ENCODE data around the gene ERP29.
"Not testable (repeated sequence)": the region's sequence is repeated elsewhere in the genome, so short reads cannot be mapped to it uniquely, and the experiment has no call there.

ERP29 gene

GRCh38 chr12:112025808-112026375, 12.7 kb downstream of the ERP29 start:
- TF ChIP-seq ZFX (IDR thresholded peaks at IDR 0.05) (no peak), CTCF (conservative IDR thresholded peaks at IDR 0.05) (no peak)
- H3K27ac ChIP-seq, result no peak overlapping the region

- TF ChIP-seq ZFX (IDR thresholded peaks at IDR 0.05) (no peak), CTCF (conservative IDR thresholded peaks at IDR 0.05) (no peak)
- no peak overlapping the region for H3K27ac ChIP-seq
These were observed 16.1 kb downstream of the ERP29 start for GRCh38 chr12:112029301-112029700.

- TF ChIP-seq ZFX (IDR thresholded peaks at IDR 0.05) (no peak), CTCF (conservative IDR thresholded peaks at IDR 0.05) (no peak)
- no peak overlapping the region for H3K27ac ChIP-seq
These were observed 18.2 kb downstream of the ERP29 start for GRCh38 chr12:112031472-112031871.

- H3K27ac ChIP-seq, result no peak overlapping the region
These were observed 19.1 kb downstream of the ERP29 start for GRCh38 chr12:112032292-112032691.

GRCh38 chr12:112035219-112035785, 22.1 kb downstream of the ERP29 start:
- H3K27ac ChIP-seq, result no peak overlapping the region
- no peak for TF ChIP-seq CTCF (conservative IDR thresholded peaks at IDR 0.05)
- no peak for TF ChIP-seq ZFX (IDR thresholded peaks at IDR 0.05)

More at GRCh38 chr12:112032292-112032691, 19.1 kb downstream of the ERP29 start:
- TF ChIP-seq CTCF (conservative IDR thresholded peaks at IDR 0.05) (no peak), ZFX (IDR thresholded peaks at IDR 0.05) (no peak)

GRCh38 chr12:112036614-112037013, 23.4 kb downstream of the ERP29 start:
- H3K27ac ChIP-seq, result not testable (repeated sequence)

GRCh38 chr12:112046003-112046402, 32.8 kb downstream of the ERP29 start:
- no peak for TF ChIP-seq CTCF (conservative IDR thresholded peaks at IDR 0.05)
- no peak for TF ChIP-seq ZFX (IDR thresholded peaks at IDR 0.05)
- no peak overlapping the region for H3K27ac ChIP-seq

GRCh38 chr12:112049351-112049750, 36.1 kb downstream of the ERP29 start:
- no peak overlapping the region for H3K27ac ChIP-seq
- TF ChIP-seq CTCF (conservative IDR thresholded peaks at IDR 0.05), result no peak
- TF ChIP-seq ZFX (IDR thresholded peaks at IDR 0.05), result no peak

All from C4-2B (cell line).